Activated B cell treated with CpG ODN at 0.5 μM for 24 hours (primary cell): ENCODE results near the gene ERC2. TPM values are rescaled to one million over a fixed set of nuclear protein-coding genes. Genes with fewer than 3 reads are reported as not detected.

Experiments used
- ATAC-seq: fragments of 200-7000 bp; cut with Tn5 transposase; one replicate; pipeline ENCODE4 v1.10.0; 2021; ENCODE audit warnings: low read depth, mild to moderate bottlenecking, moderate library complexity
- CTCF ChIA-PET: fragments of 350-600 bp; sonication (Branson Sonifier 250); formaldehyde crosslinking; loops from one replicate; lab custom pipeline; 2021; ENCODE audit warnings: antibody characterized with exemption; lab: Charles Lee
- POLR2A ChIA-PET: fragments of 350-600 bp; sonication (Branson Sonifier 250); formaldehyde crosslinking; loops from one replicate; lab custom pipeline; 2021; ENCODE audit warnings: antibody characterized with exemption; lab: Charles Lee
- DNase-seq: peaks from one replicate; pipeline ENCODE4 v3.0.0; 2022
- H3K27ac Mint-ChIP-seq: one replicate; pipeline ENCODE4 v1.8.0; 2020; ENCODE audit warnings: mixed read lengths
- H3K27me3 Mint-ChIP-seq: one replicate; pipeline ENCODE4 v1.8.0; 2021; ENCODE audit warnings: mixed read lengths
- H3K36me3 Mint-ChIP-seq: one replicate; pipeline ENCODE4 v1.8.0; 2021; ENCODE audit warnings: low read depth, mixed read lengths
- H3K4me1 Mint-ChIP-seq: one replicate; pipeline ENCODE4 v1.8.0; 2021; ENCODE audit warnings: mixed read lengths
- H3K4me3 Mint-ChIP-seq: one replicate; pipeline ENCODE4 v1.8.0; 2020; ENCODE audit warnings: mild to moderate bottlenecking, mixed read lengths
- H3K9me3 Mint-ChIP-seq: one replicate; pipeline ENCODE4 v1.8.0; 2020; ENCODE audit warnings: mixed read lengths
- intact Hi-C: fragments of 100-400 bp; cut with micrococcal nuclease; formaldehyde crosslinking; loops from one replicate; pipeline ENCODE4 v1.15.1; 2024
- total RNA-seq: library from RNA; stranded (reverse); gene quantifications from 2 replicates; pipeline ENCODE4 v1.2.3, GENCODE V29; 2022
- TF ChIP-seq, protein P1 (sequence below): fragments of 200-600 bp; IDR thresholded peaks from one replicate; pipeline ENCODE4 v1.8.0; 2022; ENCODE audit warnings: antibody characterized with exemption, mild to moderate bottlenecking

Gene ERC2
- total RNA-seq, 1 donor from 2014 or later, result not detected

DNA sequence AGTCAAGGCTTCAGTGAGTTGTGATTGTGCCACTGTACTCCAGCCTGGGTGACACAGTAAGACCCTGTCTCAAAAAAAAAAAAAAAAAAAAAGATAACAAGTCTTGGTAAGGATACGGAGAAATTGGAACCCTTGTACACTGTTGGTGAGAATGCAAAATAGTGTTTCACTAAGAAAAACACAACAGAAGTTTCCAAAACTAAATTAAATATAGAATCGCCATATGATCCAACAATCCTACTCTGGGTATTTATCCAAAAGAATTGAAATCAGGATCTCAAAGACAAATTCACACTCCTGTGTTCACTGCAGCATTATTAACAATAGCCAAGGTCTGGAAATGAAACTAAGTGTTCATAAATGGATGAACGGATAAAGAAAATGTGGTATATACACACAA is 149.4 kb downstream of the ERC2 start:
- Mint-ChIP-seq H3K9me3 (no peaks in the 10 kb centered on the region), H3K4me1 (peaks cover 31% of the 10 kb centered on the region), H3K4me3 (no peak overlapping the region), H3K27ac (no peak overlapping the region), H3K36me3 (no peaks in the 10 kb centered on the region), H3K27me3 (no peaks in the 10 kb centered on the region)
- ATAC-seq (no peak), DNase-seq (no peak)
- intact Hi-C loops, result no loop called here
- ChIA-PET POLR2A (no interaction called here), CTCF (no interaction called here)
- TF ChIP-seq, protein P1, sequence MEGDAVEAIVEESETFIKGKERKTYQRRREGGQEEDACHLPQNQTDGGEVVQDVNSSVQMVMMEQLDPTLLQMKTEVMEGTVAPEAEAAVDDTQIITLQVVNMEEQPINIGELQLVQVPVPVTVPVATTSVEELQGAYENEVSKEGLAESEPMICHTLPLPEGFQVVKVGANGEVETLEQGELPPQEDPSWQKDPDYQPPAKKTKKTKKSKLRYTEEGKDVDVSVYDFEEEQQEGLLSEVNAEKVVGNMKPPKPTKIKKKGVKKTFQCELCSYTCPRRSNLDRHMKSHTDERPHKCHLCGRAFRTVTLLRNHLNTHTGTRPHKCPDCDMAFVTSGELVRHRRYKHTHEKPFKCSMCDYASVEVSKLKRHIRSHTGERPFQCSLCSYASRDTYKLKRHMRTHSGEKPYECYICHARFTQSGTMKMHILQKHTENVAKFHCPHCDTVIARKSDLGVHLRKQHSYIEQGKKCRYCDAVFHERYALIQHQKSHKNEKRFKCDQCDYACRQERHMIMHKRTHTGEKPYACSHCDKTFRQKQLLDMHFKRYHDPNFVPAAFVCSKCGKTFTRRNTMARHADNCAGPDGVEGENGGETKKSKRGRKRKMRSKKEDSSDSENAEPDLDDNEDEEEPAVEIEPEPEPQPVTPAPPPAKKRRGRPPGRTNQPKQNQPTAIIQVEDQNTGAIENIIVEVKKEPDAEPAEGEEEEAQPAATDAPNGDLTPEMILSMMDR, result no peak

DNA sequence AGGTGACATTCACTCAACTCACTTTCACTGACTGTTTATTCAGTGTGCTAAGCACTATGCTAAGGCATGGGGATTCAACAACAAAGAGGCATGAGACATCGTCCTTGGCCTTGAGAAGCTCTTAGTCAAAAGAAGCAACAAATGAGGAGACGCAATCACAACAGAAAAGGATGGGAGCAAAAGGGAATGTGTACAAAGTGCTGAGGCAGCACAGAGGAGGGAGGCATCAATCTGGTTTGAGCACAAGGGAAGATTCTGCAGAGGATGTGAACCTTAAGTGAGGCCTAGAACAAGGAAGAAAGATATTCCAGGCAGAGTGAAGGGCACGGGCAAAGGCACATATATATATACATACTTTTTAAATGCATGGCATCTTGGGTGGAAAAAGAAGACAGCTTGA is 151.3 kb downstream of the ERC2 start:
- H3K27me3 Mint-ChIP-seq, result no peaks in the 10 kb centered on the region
- ATAC-seq, result no peak

DNA sequence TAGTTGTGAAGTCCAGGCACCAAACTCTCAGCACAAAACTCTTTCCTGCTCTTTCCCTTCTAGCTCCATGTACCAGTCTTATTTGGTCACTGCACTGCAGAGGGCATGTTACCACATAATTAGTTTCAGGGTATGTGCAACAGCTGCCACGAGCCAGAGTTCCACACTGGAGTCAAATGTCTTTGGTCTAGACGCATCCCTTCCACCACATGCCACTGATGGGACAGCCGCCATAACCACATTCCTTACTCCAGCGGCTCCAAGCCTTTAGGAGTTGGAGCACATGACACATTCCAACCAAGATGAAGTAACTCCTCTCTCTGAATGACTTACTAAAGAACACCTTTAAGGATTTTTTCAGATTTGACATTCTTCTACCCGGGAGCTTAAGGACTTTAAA is 153.4 kb downstream of the ERC2 start:
- POLR2A ChIA-PET, result no interaction called here
- intact Hi-C loops, result no loop called here
- no peak overlapping the region for H3K4me3 Mint-ChIP-seq
- TF ChIP-seq, protein P1, result no peak
- H3K36me3 Mint-ChIP-seq, result no peaks in the 10 kb centered on the region
- peaks cover under 1% of the 10 kb centered on the region for H3K4me1 Mint-ChIP-seq
- H3K27ac Mint-ChIP-seq, result no peak overlapping the region
- no peak for DNase-seq
- CTCF ChIA-PET, result no interaction called here
- H3K9me3 Mint-ChIP-seq, result no peaks in the 10 kb centered on the region
- ATAC-seq, result no peak
- H3K27me3 Mint-ChIP-seq, result no peaks in the 10 kb centered on the region

More for the DNA sequence above, 151.3 kb downstream of the ERC2 start:
- Mint-ChIP-seq H3K9me3 (no peaks in the 10 kb centered on the region), H3K27ac (no peak overlapping the region), H3K36me3 (no peaks in the 10 kb centered on the region), H3K4me3 (no peak overlapping the region), H3K4me1 (peaks cover 21% of the 10 kb centered on the region)
- ChIA-PET CTCF (no interaction called here), POLR2A (no interaction called here)
- intact Hi-C loops, result no loop called here
- no peak for DNase-seq
- TF ChIP-seq, protein P1, result no peak

DNA sequence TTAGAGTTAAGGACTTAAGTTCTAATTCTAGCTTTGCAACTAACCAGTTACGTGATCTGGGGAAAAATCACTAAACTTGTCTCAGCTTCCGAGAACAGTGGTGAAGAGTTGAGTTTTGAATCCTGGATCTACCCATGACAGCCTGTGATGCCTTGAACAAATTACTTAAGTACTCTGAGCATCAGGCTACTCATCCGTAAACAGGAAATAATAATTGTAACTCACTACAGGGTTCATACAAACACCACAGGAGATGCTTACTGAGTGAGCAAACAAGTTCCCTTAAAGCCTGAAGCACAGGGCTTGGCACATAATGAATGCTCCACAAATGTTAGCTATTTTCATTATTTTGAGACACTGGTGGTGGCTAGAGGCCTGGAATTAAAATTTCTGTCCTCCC is 158.8 kb downstream of the ERC2 start:
- Mint-ChIP-seq H3K9me3 (no peaks in the 10 kb centered on the region), H3K27ac (no peak overlapping the region), H3K4me3 (no peak overlapping the region), H3K4me1 (peaks cover 5% of the 10 kb centered on the region), H3K36me3 (no peaks in the 10 kb centered on the region), H3K27me3 (no peaks in the 10 kb centered on the region)
- CTCF ChIA-PET, result interaction anchor here (1.3 kb wide), 1 partner anchor 31 kb away, joined by 6 read pairs; no protein-coding TSS in a partner anchor
- POLR2A ChIA-PET, result no interaction called here
- intact Hi-C loops, result no loop called here
- DNase-seq (no peak), ATAC-seq (no peak)
- TF ChIP-seq, protein P1, result no peak

DNA sequence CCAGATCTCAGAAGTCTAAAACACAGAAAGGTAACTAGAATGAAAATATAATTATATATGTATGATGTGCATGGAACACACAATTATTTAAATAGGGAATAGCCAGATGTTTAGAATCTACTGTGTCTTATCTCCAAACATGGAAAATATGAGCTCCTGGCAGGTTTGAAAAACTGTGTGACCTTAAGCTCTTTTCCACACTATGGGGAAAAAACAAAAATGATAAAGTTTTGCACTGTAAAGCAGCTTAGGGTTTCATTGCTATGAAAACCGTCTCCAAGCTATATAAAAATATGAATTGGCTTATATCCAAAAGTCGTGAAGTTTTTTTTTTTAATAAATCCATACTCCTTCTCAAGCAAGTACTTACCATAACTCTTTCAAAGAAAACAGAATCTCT is 159.8 kb downstream of the ERC2 start:
- ATAC-seq (no peak), DNase-seq (no peak)
- Mint-ChIP-seq H3K4me3 (no peak overlapping the region), H3K27me3 (no peaks in the 10 kb centered on the region), H3K27ac (no peak overlapping the region), H3K36me3 (no peaks in the 10 kb centered on the region), H3K9me3 (no peaks in the 10 kb centered on the region), H3K4me1 (peaks cover 5% of the 10 kb centered on the region)
- intact Hi-C loops, result no loop called here
- TF ChIP-seq, protein P1, result no peak
- CTCF ChIA-PET, result interaction anchor here (1.3 kb wide), 1 partner anchor 32 kb away, joined by 6 read pairs; no protein-coding TSS in a partner anchor
- POLR2A ChIA-PET, result no interaction called here
